Left lung (tissue), 10 donors: ENCODE measurements around the gene CASZ1. TPM values are rescaled to one million over a fixed set of nuclear protein-coding genes. Genes with fewer than 3 reads are reported as not detected.
A peak's percentile ranks its signal among the peaks of the same experiment; 100 is the strongest.

Experiments
- ATAC-seq: fragments of 200-7000 bp; cut with Tn5 transposase; one replicate; pipeline ENCODE4 v1.9.1; 2020; ENCODE audit warnings: moderate library complexity
- DNase-seq, 4 donors: peaks; one replicate each; pipeline ENCODE4 v3.0.0-alpha.2; 2013 to 2020
- H3K27ac ChIP-seq, 2 donors: fragments of 200-600 bp; sonication (generic) in 1 of 2; one replicate each; pipeline versions ENCODE4 v1.5.0 to v1.8.0; 2020 to 2021
- H3K27me3 ChIP-seq, 2 donors: fragments of 200-600 bp; sonication (generic) in 1 of 2; one replicate each; pipeline versions ENCODE4 v1.5.0 to v1.8.0; 2020 to 2021
- H3K36me3 ChIP-seq, 2 donors: fragments of 200-600 bp; sonication (generic) in 1 of 2; one replicate each; pipeline versions ENCODE4 v1.5.0 to v1.8.0; 2020 to 2021
- H3K4me1 ChIP-seq, 2 donors: fragments of 200-600 bp; one replicate each; pipeline ENCODE4 v1.8.0; 2021
- H3K4me3 ChIP-seq, 2 donors: fragments of 200-600 bp; sonication (generic) in 1 of 2; one replicate each; pipeline versions ENCODE4 v1.5.0 to v1.8.0; 2020 to 2021; ENCODE audit warnings: mild to moderate bottlenecking in 1 of 2
- H3K9me3 ChIP-seq, 2 donors: fragments of 200-600 bp; sonication (generic) in 1 of 2; one replicate each; pipeline versions ENCODE4 v1.5.0 to v1.8.0; 2020 to 2021
- intact Hi-C, 2 donors: fragments of 100-400 bp; cut with DNase I; formaldehyde crosslinking; loops; one replicate each; pipeline versions ENCODE4 v1.11.2 to v1.14.2; 2022
- polyA plus RNA-seq, 6 donors: library from polyadenylated mRNA; unstranded; fragments of 120-200 nt; gene quantifications; one replicate each; pipeline ENCODE4 v1.2.1, GENCODE V29; 2013; ENCODE audit not compliant: insufficient read length in 6 of 6
- total RNA-seq, 2 donors: library from RNA; stranded (reverse); fragmentation: NEBNext Ultra II Directional; extraction: Animal tissue kit (Norgen Biotek cat#: 25700); gene quantifications; one replicate each; pipeline ENCODE4 v1.2.1, GENCODE V29; 2021
- TF ChIP-seq, protein P1 (sequence below), 2 donors: fragments of 200-600 bp; sonication (generic) in 1 of 2; IDR thresholded peaks; one replicate each; pipeline versions ENCODE4 v1.5.0 to v1.8.0; 2021; ENCODE audit warnings: antibody characterized with exemption in 2 of 2
- donor health status: DM: no; HTN: yes; CAD: no.
- donor health status: DM: no; HTN: no; CAD: no.

CASZ1 gene
- total and polyA plus RNA-seq, 8 donors = 15.1 to 44.0 (median 21.1) TPM

DNA sequence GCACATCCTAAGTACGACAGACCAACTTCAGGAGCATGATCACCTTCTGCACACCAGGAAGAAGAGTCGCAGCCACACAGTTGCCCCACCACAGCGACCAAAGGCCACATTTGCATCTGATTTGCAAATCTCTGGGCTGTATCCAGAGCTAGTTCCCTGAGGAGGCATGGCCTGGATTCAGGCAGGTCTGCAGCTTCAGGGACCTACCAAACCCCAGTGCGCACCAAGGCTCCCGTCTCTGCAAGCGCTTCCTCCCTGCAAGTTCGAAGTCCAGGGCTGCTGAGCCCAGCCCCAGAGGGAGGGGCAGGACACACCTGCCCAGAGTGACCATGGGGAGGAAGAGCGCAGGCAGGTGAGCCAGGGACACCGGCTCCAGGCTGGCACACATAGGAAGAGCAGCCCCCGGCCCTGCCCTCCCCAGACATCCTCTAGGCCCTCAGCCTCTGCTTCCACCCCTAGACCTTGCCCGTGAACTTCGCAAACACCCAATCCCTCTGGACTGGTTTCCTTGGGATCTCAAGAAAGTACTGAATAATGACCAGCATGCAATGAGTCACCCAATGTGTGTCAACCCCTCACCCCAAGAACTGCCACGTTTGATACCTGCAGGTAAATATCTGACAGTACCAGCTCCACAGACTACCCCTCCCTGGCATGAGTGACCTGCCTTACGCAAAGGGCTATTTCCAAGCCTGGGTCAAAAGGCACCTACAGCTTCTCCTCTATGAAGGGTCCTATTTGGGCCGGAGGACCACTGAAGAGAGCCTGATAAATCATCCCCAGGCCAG lies 36.8 kb downstream of the CASZ1 start:
- Histone ChIP-seq H3K9me3 (no peaks in the 10 kb centered on the region), H3K4me3 (no peak overlapping the region), H3K27ac (no peak overlapping the region), H3K4me1 (peaks cover 16 to 33% of the 10 kb centered on the region in 2 donors), H3K27me3 (no peaks in the 10 kb centered on the region), H3K36me3 (no peaks in the 10 kb centered on the region)
- intact Hi-C loops = no loop called here
- DNase-seq = no peak
- TF ChIP-seq, protein P1, sequence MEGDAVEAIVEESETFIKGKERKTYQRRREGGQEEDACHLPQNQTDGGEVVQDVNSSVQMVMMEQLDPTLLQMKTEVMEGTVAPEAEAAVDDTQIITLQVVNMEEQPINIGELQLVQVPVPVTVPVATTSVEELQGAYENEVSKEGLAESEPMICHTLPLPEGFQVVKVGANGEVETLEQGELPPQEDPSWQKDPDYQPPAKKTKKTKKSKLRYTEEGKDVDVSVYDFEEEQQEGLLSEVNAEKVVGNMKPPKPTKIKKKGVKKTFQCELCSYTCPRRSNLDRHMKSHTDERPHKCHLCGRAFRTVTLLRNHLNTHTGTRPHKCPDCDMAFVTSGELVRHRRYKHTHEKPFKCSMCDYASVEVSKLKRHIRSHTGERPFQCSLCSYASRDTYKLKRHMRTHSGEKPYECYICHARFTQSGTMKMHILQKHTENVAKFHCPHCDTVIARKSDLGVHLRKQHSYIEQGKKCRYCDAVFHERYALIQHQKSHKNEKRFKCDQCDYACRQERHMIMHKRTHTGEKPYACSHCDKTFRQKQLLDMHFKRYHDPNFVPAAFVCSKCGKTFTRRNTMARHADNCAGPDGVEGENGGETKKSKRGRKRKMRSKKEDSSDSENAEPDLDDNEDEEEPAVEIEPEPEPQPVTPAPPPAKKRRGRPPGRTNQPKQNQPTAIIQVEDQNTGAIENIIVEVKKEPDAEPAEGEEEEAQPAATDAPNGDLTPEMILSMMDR (IDR thresholded peaks at IDR 0.05) = no peak
- no peak for ATAC-seq

GRCh38 chr1:10756842-10757241 lies 39.6 kb downstream of the CASZ1 start:
- Histone ChIP-seq H3K36me3 (no peaks in the 10 kb centered on the region), H3K4me3 (no peak overlapping the region), H3K4me1 (peaks cover 9 to 21% of the 10 kb centered on the region in 2 donors), H3K9me3 (no peaks in the 10 kb centered on the region), H3K27me3 (no peaks in the 10 kb centered on the region), H3K27ac (no peak overlapping the region)
- TF ChIP-seq, protein P1 (IDR thresholded peaks at IDR 0.05) = no peak
- intact Hi-C loops = no loop called here
- ATAC-seq (no peak), DNase-seq (no peak)

- peak overlapping the region in 1 of 2 donors; percentile 45 for H3K27ac ChIP-seq
- DNase-seq (peak in 2 of 4 donors; percentile 55 to 86), ATAC-seq (peak; percentile 79)
- no peaks in the 10 kb centered on the region for H3K36me3 ChIP-seq
- intact Hi-C loops = no loop called here
- TF ChIP-seq, protein P1 (IDR thresholded peaks at IDR 0.05) = no peak
- no peaks in the 10 kb centered on the region for H3K9me3 ChIP-seq
- H3K4me1 ChIP-seq = peaks cover 3 to 13% of the 10 kb centered on the region in 2 donors
- H3K27me3 ChIP-seq = no peaks in the 10 kb centered on the region
- H3K4me3 ChIP-seq = no peak overlapping the region
Observed at GRCh38 chr1:10755970-10756521, 40.4 kb downstream of the CASZ1 start.

DNA sequence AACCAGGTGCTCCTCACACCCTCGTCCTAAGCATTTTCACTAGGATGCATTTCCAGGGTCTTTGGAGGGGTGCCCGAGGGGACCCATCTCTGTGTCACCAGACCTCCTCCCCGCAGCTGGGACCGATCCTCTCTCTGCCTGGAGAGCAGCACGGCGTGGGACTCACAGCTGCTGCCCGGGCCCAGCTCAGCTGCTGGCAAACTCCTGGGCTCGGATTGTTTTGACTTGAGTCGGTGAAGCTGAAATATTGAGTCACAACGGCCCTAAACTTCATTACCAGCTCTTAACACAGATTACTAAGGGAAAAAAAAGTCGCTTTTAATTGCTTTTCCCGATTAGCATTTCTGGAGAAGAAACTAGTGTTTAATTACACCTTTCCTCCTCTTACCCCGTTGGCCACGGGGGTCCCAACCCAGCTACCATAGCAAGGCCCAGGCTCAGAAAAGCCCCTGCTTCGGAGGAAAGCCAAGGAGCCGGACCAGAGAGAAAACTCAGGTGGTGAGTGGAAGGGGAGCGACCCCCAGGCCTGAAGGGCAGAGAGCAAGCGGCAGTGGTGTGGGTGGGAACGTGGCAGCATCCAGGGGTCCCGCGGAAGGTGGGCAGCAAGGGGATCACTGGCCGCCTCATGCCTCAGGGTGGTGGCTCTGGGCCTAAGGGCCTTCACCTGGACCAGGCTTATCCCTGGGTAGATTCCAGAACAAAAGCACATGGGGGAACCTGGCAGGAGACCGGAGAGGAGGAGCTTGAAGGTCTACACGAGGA lies 41.7 kb downstream of the CASZ1 start:
- TF ChIP-seq, protein P1 (IDR thresholded peaks at IDR 0.05) = no peak
- intact Hi-C loops = no loop called here
- H3K4me1 ChIP-seq = peaks cover 0 to 10% of the 10 kb centered on the region in 2 donors
- H3K9me3 ChIP-seq = no peaks in the 10 kb centered on the region
- no peak overlapping the region for H3K27ac ChIP-seq
- H3K36me3 ChIP-seq = no peaks in the 10 kb centered on the region
- H3K4me3 ChIP-seq = no peak overlapping the region
- ATAC-seq (no peak), DNase-seq (peak in 1 of 4 donors; percentile 48)
- no peaks in the 10 kb centered on the region for H3K27me3 ChIP-seq

DNA sequence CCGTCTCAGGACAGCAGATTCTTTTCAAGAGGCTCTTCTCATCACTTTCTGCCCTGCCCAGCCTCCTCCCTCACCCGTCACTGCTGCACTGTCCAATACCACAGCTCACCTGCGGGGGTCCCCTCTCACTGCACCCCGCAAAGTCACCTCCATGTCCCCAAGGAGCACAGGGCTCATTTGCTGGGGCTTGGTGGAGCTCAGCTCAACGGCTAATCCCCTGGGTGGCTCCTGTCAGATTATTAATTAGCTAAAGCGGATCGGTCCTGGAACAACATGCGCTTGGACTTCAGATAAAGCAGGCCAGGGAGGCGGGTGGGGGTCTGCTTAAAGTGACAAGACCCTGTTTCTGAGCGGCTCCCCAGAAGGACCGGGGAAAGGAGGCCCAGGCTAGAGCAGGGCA lies 43.1 kb downstream of the CASZ1 start:
- ATAC-seq = no peak
- Histone ChIP-seq H3K4me3 (no peak overlapping the region), H3K4me1 (peaks cover 0 to 10% of the 10 kb centered on the region in 2 donors), H3K27me3 (no peaks in the 10 kb centered on the region), H3K9me3 (no peaks in the 10 kb centered on the region), H3K36me3 (no peaks in the 10 kb centered on the region), H3K27ac (no peak overlapping the region)
- intact Hi-C loops = no loop called here
- DNase-seq = no peak
- TF ChIP-seq, protein P1 (IDR thresholded peaks at IDR 0.05) = no peak
